ENCODE data around the gene STAMBP.

- TF ChIP-seq POLR2A (IDR thresholded peaks at IDR 0.05), result no peak
- TF ChIP-seq CTCF (IDR thresholded peaks at IDR 0.05), result no peak
Measured at GRCh38 chr2:73877071-73877802, 48.5 kb downstream of the STAMBP start.
